ENCODE data around the gene PNPLA8. TPM values are rescaled to one million over a fixed set of nuclear protein-coding genes. Genes with fewer than 3 reads are reported as not detected.

The PNPLA8 gene
- total and polyA plus RNA-seq, 2 of the 4 experiments (the other 2 are of a cell fraction), result 7.0 to 14.5 TPM

DNA sequence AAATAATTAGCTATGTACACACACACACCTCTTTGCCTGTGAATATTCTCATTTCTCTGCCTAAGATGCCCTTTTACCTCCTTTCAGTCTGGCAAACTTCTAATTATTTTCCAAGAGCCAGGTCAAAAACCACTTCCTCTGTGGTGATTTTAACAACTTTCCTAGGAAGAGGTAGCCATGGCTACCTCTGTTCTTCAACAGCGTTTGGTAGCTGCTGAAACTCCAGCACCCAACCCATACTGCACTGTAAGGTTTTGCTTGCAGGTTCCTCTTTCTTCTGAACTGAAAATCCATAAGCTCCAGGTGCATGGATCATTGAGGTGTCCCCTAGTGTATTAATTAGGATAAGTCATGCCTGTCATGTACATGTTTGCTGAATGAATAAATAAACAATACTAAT lies 95.3 kb downstream of the PNPLA8 start:
- H3K56ac ChIP-seq (ENCODE audit: extremely low read depth, insufficient read depth, low read length), result no peak overlapping the region
- H3K4me3 ChIP-seq (ENCODE audit: insufficient read depth, low read depth, low read length), result no peak overlapping the region
- no peak overlapping the region for H3K14ac ChIP-seq (replicated peaks; ENCODE audit: low read depth, low read length)
- no peaks in the 10 kb centered on the region for H3K36me3 ChIP-seq (ENCODE audit: control insufficient read depth, insufficient read depth, low read length)
- H2BK120ac ChIP-seq (ENCODE audit: low read depth, low read length), result no peak overlapping the region
- no peak for ATAC-seq (ENCODE audit: low read depth)
- no peak overlapping the region for H3K9ac ChIP-seq (ENCODE audit: low read depth, low read length)
- no peak overlapping the region for H3K4me2 ChIP-seq (ENCODE audit: low read depth, low read length)
- in situ Hi-C loops (cut with MboI; ENCODE audit: low sequenced_read_pairs) (no loop called here), intact Hi-C loops (cut with micrococcal nuclease) (no loop called here), dilution Hi-C loops (cut with HindIII; ENCODE audit: low sequenced_read_pairs, unreplicated experiment) (no loop called here)
- no peak overlapping the region for H3K23ac ChIP-seq (ENCODE audit: low read depth, low read length)
- no peak overlapping the region for H3K27ac ChIP-seq (ENCODE audit: insufficient read depth, low read length)
- no peaks in the 10 kb centered on the region for H3K9me3 ChIP-seq (ENCODE audit: control insufficient read depth, insufficient read depth, low read length)
- H4K5ac ChIP-seq (ENCODE audit: low read depth, low read length), result no peak overlapping the region
- WGBS, 2 experiments (ENCODE audit: extremely low coverage in 2 of 2, insufficient read length in 1 of 2), result no CpG with 5 or more reads among the region's 1 CpG
- no peak for DNase-seq
- no peaks in the 10 kb centered on the region; the same call in 1 of the 2 replicates for H3K27me3 ChIP-seq (ENCODE audit: control insufficient read depth, insufficient read depth, low read length)
- no peaks in the 10 kb centered on the region for H3K9me1 ChIP-seq (ENCODE audit: insufficient read depth, low read length)
- H3K79me1 ChIP-seq (ENCODE audit: low read depth in 1 of 2, low read length in 2 of 2), result no peaks in the 10 kb centered on the region
- CTCF ChIA-PET, result interaction anchor here (0.8 to 1.4 kb wide), 2 partner anchors 10 to 12 kb away, joined by 3 to 4 read pairs; no protein-coding TSS in a partner anchor
- TF ChIP-seq CHD1 (IDR thresholded peaks at IDR 0.05; ENCODE audit: low read depth, low read length) (no peak), RAD21 (IDR thresholded peaks at IDR 0.05; ENCODE audit: low read length) (no peak), MAZ (IDR thresholded peaks at IDR 0.05; ENCODE audit: borderline replicate concordance, low read depth, low read length) (no peak), MAFK (IDR thresholded peaks at IDR 0.05; ENCODE audit: low read depth, low read length) (no peak), RCOR1 (IDR thresholded peaks at IDR 0.05; ENCODE audit: insufficient replicate concordance, low read length) (no peak), SMC3 (IDR thresholded peaks at IDR 0.05; ENCODE audit: low read depth, low read length) (no peak), CTCF (conservative IDR thresholded peaks at IDR 0.05; ENCODE audit: low read depth, low read length) (no peak), MXI1 (IDR thresholded peaks at IDR 0.05; ENCODE audit: borderline replicate concordance, low read depth, low read length) (no peak), CEBPB (IDR thresholded peaks at IDR 0.05; ENCODE audit: low read depth, low read length) (no peak), NFE2L2 (IDR thresholded peaks at IDR 0.05; ENCODE audit: low read depth, low read length) (no peak)
- TF ChIP-seq, protein P1, sequence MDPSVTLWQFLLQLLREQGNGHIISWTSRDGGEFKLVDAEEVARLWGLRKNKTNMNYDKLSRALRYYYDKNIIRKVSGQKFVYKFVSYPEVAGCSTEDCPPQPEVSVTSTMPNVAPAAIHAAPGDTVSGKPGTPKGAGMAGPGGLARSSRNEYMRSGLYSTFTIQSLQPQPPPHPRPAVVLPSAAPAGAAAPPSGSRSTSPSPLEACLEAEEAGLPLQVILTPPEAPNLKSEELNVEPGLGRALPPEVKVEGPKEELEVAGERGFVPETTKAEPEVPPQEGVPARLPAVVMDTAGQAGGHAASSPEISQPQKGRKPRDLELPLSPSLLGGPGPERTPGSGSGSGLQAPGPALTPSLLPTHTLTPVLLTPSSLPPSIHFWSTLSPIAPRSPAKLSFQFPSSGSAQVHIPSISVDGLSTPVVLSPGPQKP (IDR thresholded peaks at IDR 0.05; ENCODE audit: borderline replicate concordance, low read depth, low read length), result no peak
- no peak overlapping the region for H3K4ac ChIP-seq (ENCODE audit: low read depth, low read length)
- H2BK20ac ChIP-seq (ENCODE audit: low read depth, low read length), result no peak overlapping the region
- H2BK5ac ChIP-seq (ENCODE audit: low read depth, low read length, poor library complexity, severe bottlenecking), result no peak overlapping the region
- H2AK5ac ChIP-seq (ENCODE audit: low read depth, low read length), result no peak overlapping the region
- no peaks in the 10 kb centered on the region for H3K4me1 ChIP-seq (ENCODE audit: control insufficient read depth, insufficient read depth, low read length)
- no TSS peak for BruUV-seq (replicated peaks)
- no peak overlapping the region for H2AK9ac ChIP-seq (replicated peaks; ENCODE audit: low read depth, low read length, poor library complexity)
- POLR2A ChIA-PET (ENCODE audit: unreplicated experiment), result no interaction called here
- H4K91ac ChIP-seq (ENCODE audit: insufficient read depth, low read depth, low read length), result no peak overlapping the region
- H2BK15ac ChIP-seq (ENCODE audit: low read depth, low read length), result no peak overlapping the region
- H4K8ac ChIP-seq (ENCODE audit: low read depth in 2 of 2, low read length in 2 of 2), result no peak overlapping the region
- H3K18ac ChIP-seq (ENCODE audit: low read depth, low read length), result no peak overlapping the region
- no peak overlapping the region for H2AFZ ChIP-seq (replicated peaks; ENCODE audit: low read length, poor library complexity)
- H4K20me1 ChIP-seq (ENCODE audit: insufficient read depth, low read length), result no peaks in the 10 kb centered on the region

Data from IMR-90 (cell line).